HEK293T (cell line): Measurements from ENCODE around the gene PPP2R5C.

ENCODE experiments used
- CTCF ChIA-PET: fragments of 350-600 bp; formaldehyde crosslinking; extraction: SDS; loops from one replicate; lab custom pipeline; 2021; ENCODE audit warnings: antibody characterized with exemption, inconsistent platforms; lab: Yijun Ruan, JAX
- POLR2A ChIA-PET: fragments of 350-600 bp; formaldehyde crosslinking; extraction: SDS; loops from one replicate; lab custom pipeline; 2020; ENCODE audit warnings: antibody characterized with exemption, inconsistent platforms; lab: Yijun Ruan, JAX
- DNase-seq: peaks from one replicate; pipeline ENCODE4 v3.0.0; 2012; ENCODE audit warnings: mixed read lengths; ENCODE audit errors: extremely low spot score
- ARNT ChIP-seq: fragments of 450-650 bp; IDR thresholded peaks from 2 replicates; pipeline ENCODE4 v1.6.1; 2017; ENCODE audit warnings: mild to moderate bottlenecking
- BHLHE40 ChIP-seq: fragments of 450-650 bp; IDR thresholded peaks from 2 replicates; pipeline ENCODE4 v1.6.1; 2016; ENCODE audit warnings: mild to moderate bottlenecking, moderate library complexity, borderline replicate concordance
- CTBP1 ChIP-seq: fragments of 450-650 bp; IDR thresholded peaks from 2 replicates; pipeline ENCODE4 v1.6.1; 2016; ENCODE audit warnings: borderline replicate concordance
- ELF4 ChIP-seq: fragments of 450-650 bp; IDR thresholded peaks from 2 replicates; pipeline ENCODE4 v1.6.1; 2017; ENCODE audit warnings: antibody characterized with exemption
- FOXA1 ChIP-seq: fragments of 450-650 bp; IDR thresholded peaks from 2 replicates; pipeline ENCODE4 v1.6.1; 2016; ENCODE audit warnings: mild to moderate bottlenecking
- FOXK2 ChIP-seq: fragments of 450-650 bp; IDR thresholded peaks from 2 replicates; pipeline ENCODE4 v1.6.1; 2016; ENCODE audit warnings: mild to moderate bottlenecking
- FOXM1 ChIP-seq: fragments of 450-650 bp; IDR thresholded peaks from 2 replicates; pipeline ENCODE4 v1.6.1; 2017; ENCODE audit warnings: mild to moderate bottlenecking, borderline replicate concordance
- HDGF ChIP-seq: fragments of 450-650 bp; IDR thresholded peaks from 2 replicates; pipeline ENCODE4 v1.6.1; 2017; ENCODE audit warnings: antibody characterized with exemption, borderline replicate concordance
- L3MBTL2 ChIP-seq: fragments of 450-650 bp; conservative IDR thresholded peaks from 2 replicates; pipeline ENCODE4 v1.6.1; 2016; ENCODE audit warnings: mild to moderate bottlenecking
- LEF1 ChIP-seq: fragments of 450-650 bp; IDR thresholded peaks from 2 replicates; pipeline ENCODE4 v1.6.1; 2017; ENCODE audit warnings: mild to moderate bottlenecking, borderline replicate concordance
- NFRKB ChIP-seq: fragments of 450-650 bp; IDR thresholded peaks from 2 replicates; pipeline ENCODE4 v1.6.1; 2016; ENCODE audit warnings: mild to moderate bottlenecking, moderate library complexity
- SP1 ChIP-seq: fragments of 450-650 bp; IDR thresholded peaks from 2 replicates; pipeline ENCODE4 v1.6.1; 2017
- SUZ12 ChIP-seq: fragments of 450-650 bp; IDR thresholded peaks from 2 replicates; pipeline ENCODE4 v1.6.1; 2016; ENCODE audit warnings: mild to moderate bottlenecking
- TARDBP ChIP-seq: fragments of 450-650 bp; IDR thresholded peaks from 2 replicates; pipeline ENCODE4 v1.6.1; 2016
- ZNF384 ChIP-seq: fragments of 450-650 bp; IDR thresholded peaks from 2 replicates; pipeline ENCODE4 v1.6.1; 2016
- TF ChIP-seq, protein P1 (sequence below): fragments of 450-650 bp; IDR thresholded peaks from 2 replicates; pipeline ENCODE4 v1.6.1; 2016

Gene PPP2R5C

DNA sequence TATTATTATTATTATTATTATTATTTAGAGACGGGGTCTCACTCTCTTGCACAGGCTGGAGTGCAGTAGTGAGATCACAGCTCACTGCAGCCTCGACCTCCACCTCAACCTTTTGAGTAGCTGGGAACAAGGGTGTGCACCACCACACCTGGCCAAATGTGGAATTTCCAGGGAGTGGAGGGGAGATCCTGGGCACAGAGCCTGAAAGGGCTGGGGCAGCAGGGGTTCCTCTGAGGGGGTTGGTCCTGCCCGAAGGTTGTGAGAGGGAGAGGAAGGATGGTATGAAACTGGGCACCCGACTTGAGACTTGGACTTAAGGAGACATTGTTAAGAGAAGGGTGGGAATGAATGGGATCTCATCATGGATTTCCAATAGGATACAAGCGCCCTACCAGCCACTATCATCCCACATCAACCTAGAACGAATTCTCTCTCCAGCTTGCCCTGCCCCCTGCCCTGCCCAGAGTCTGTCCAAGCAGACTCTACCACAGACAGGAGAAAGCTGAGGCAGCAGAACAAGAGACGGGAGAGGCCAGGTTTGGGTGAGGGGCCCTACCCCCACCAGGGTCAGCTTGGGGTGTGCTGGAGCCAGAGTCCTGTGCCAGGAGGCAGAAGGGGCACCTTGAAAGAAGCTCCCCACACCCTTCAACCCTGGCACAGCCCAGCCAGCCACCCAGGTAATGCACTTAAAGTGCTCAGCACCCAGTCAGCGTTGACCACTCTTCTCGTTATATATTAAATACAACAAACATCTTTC is 200.4 kb downstream of the PPP2R5C start:
- ChIA-PET CTCF (interaction anchor here (0.6 to 2.6 kb wide), 14 partner anchors 10 to 804 kb away, joined by 3 to 20 read pairs (median 3); no protein-coding TSS in a partner anchor), POLR2A (interaction anchor here (0.9 kb wide), 1 partner anchor 14 kb away, joined by 4 read pairs; no protein-coding TSS in a partner anchor)
- no peak for DNase-seq

DNA sequence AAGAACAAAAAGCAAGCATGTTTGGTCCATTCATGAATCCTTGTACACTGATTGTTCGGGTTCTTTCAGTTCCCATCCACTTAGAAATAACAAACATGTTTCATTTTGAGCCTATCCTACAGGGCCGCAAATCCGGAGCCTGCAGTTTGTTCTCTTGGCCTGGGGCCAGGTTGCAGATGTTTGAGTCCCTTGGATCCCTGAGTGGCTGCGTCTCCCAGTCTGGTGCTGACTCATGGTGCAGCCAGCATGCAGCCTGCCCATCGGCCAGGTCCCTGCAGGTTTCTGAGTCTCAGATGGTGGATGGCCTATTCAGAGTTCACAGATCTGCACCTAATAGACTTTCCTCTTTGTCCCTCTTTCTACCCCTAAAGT is 201.0 kb downstream of the PPP2R5C start:
- ChIA-PET POLR2A (interaction anchor here (0.9 kb wide), 1 partner anchor 15 kb away, joined by 4 read pairs; no protein-coding TSS in a partner anchor), CTCF (interaction anchor here (1.1 to 1.3 kb wide), 2 partner anchors 191 to 256 kb away, joined by 3 read pairs; no protein-coding TSS in a partner anchor)
- no peak for TF ChIP-seq L3MBTL2
- TF ChIP-seq, protein P1, sequence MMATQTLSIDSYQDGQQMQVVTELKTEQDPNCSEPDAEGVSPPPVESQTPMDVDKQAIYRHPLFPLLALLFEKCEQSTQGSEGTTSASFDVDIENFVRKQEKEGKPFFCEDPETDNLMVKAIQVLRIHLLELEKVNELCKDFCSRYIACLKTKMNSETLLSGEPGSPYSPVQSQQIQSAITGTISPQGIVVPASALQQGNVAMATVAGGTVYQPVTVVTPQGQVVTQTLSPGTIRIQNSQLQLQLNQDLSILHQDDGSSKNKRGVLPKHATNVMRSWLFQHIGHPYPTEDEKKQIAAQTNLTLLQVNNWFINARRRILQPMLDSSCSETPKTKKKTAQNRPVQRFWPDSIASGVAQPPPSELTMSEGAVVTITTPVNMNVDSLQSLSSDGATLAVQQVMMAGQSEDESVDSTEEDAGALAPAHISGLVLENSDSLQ = no peak
- no peak for TF ChIP-seq SUZ12
- no peak for TF ChIP-seq ZNF384
- TF ChIP-seq HDGF = no peak
- no peak for TF ChIP-seq FOXK2
- no peak for TF ChIP-seq FOXM1
- no peak for TF ChIP-seq TARDBP
- no peak for TF ChIP-seq NFRKB
- no peak for DNase-seq

More for the DNA sequence above, 200.4 kb downstream of the PPP2R5C start:
- no peak for TF ChIP-seq FOXM1
- no peak for TF ChIP-seq ZNF384
- TF ChIP-seq CTBP1 = no peak
- TF ChIP-seq LEF1 = no peak
- no peak for TF ChIP-seq ARNT
- no peak for TF ChIP-seq ELF4
- no peak for TF ChIP-seq SP1
- TF ChIP-seq BHLHE40 = no peak
- TF ChIP-seq, protein P1 = no peak
- no peak for TF ChIP-seq L3MBTL2
- TF ChIP-seq HDGF = no peak
- no peak for TF ChIP-seq FOXA1
- TF ChIP-seq FOXK2 = no peak
- TF ChIP-seq TARDBP = no peak
- TF ChIP-seq SUZ12 = no peak
- no peak for TF ChIP-seq NFRKB

DNA sequence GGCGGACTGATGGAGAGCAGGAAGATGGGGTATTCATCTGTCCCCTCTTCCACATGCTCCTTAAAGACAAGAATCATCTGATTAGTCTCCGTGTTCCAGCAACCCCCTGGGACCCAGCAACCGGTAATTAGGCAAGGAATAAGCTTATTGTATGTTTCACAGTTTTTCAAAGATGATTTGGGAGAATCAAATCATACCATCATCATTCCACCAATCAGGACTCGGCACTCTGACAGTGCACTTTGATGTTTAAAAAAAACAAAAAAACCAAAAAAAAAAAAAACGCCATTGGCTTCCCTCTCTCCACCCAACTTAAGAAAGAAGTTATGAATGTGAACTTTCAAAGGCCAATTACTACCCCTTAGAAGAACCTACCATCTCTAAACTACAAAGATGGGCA is 201.5 kb downstream of the PPP2R5C start:
- ChIA-PET CTCF (no interaction called here), POLR2A (interaction anchor here (0.7 to 1.7 kb wide), 2 partner anchors 15 to 256 kb away, joined by 3 to 12 read pairs; no protein-coding TSS in a partner anchor)
- DNase-seq = no peak
- TF ChIP-seq ELF4 (no peak), NFRKB (no peak), HDGF (no peak), TARDBP (no peak), FOXK2 (no peak)

DNA sequence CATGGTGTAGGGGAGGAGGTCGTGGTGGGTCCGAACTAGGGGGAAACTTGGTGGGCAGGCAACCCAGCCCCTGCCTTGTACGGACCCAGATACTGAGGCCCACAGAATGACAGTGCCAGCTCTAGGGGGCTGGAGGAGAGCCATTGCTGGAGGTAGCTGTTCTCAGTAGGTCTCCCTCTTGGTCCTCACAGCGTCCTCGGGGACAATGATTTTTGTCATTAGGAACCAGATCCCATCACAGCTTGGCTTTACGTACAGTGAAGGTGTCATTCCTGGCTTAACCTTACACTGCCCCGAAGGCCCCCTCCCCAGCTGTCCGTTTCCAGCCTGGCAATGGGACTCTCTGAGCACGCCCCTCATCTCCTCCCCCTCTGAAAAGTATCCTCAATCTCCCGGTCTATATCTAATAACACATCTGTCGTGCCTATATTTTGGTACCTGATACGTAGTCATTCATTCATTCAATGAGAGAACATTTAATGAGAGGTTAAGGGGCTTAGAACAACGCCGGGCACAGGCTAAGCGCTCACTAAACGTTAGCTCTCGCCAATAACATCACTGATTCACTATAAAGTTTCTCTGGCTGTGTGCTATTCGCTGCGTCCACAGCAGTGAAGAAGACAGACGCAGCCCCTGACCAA is 202.3 kb downstream of the PPP2R5C start:
- no peak for DNase-seq
- POLR2A ChIA-PET = interaction anchor here (0.7 to 1.7 kb wide), 4 partner anchors 10 to 257 kb away, joined by 3 to 12 read pairs (median 3); no protein-coding TSS in a partner anchor
- CTCF ChIA-PET = interaction anchor here (0.6 kb wide), 1 partner anchor 80 kb away, joined by 4 read pairs; no protein-coding TSS in a partner anchor
- TF ChIP-seq NFRKB (no peak), TARDBP (no peak), ELF4 (no peak), HDGF (no peak)
- TF ChIP-seq, protein P1 = peak; percentile 80

DNA sequence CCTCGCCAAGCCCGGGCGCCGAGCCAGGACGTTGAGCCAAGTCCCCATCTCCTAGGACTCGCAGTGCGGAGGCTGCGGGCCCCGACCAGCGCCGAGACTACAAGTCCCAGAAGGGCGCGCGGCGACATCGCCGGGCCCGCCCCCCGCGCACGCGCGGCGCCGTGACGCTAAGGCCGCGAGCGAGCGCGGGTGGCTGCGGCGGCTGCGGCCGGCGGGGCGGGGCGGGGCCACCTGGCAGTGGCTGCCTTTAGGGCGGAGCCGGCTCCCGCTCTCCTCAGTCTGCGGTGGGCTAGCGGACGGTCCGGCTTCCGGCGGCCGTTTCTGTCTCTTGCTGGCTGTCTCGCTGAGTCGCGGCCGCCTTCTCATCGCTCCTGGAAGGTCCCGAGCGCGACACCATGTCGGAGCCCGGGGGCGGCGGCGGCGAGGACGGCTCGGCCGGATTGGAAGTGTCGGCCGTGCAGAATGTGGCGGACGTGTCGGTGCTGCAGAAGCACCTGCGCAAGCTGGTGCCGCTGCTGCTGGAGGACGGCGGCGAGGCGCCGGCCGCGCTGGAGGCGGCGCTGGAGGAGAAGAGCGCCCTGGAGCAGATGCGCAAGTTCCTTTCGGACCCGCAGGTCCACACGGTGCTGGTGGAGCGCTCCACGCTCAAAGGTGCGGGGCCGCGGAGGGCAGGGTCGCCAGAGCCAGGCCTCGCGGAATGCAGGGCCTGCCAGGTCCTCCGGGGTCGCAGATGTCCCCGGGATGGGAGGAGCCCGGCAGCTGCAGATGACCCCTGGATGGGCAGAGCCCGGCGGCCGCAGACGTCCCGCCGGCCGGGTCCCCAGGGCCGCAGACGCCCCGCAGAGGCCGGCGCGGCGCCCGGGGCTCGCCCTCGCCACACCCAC is 203.0 kb downstream of the PPP2R5C start, which contains the start of gene DYNC1H1:
Gene DYNC1H1 (plus strand): TSS at position 277 of the 884 bp plus-strand sequence. CDS start 119 bp downstream, at position 396.
- DNase-seq = peak; percentile 92
- CTCF ChIA-PET = interaction anchor here (0.6 to 1.1 kb wide), 2 partner anchors 13 to 79 kb away, joined by 3 to 4 read pairs; no protein-coding TSS in a partner anchor
- POLR2A ChIA-PET = interaction anchor here (1.0 to 1.7 kb wide), 6 partner anchors 11 to 355 kb away, joined by 3 to 12 read pairs (median 3); partner anchors contain the start of genes PPP2R5C and ZNF839
- TF ChIP-seq, protein P1 = no peak
- TF ChIP-seq NFRKB (no peak), SP1 (no peak), BHLHE40 (no peak), LEF1 (no peak), TARDBP (no peak), FOXM1 (no peak), ELF4 (peak; percentile 56; the same call in 1 of the 2 replicates)
